KMS-11 (cell line): ENCODE measurements around the gene CCBE1.

Experiments used
- H2AFZ ChIP-seq: fragments of 200-600 bp; sonication (generic); 2 replicates; pipeline ENCODE4 v1.6.1; 2016; ENCODE audit warnings: antibody characterized with exemption, mixed run types, low read depth
- H3K27ac ChIP-seq: fragments of 200-600 bp; sonication (generic); 2 replicates; pipeline ENCODE4 v1.6.1; 2016; ENCODE audit warnings: mild to moderate bottlenecking, mixed run types
- H3K27me3 ChIP-seq: fragments of 200-600 bp; sonication (generic); 2 replicates; pipeline ENCODE4 v1.6.1; 2017; ENCODE audit warnings: mild to moderate bottlenecking, low read depth, mixed run types, moderate library complexity; ENCODE audit not compliant: insufficient read depth
- H3K36me3 ChIP-seq: fragments of 200-600 bp; sonication (generic); 2 replicates; pipeline ENCODE4 v1.6.1; 2017; ENCODE audit warnings: mild to moderate bottlenecking, mixed run types; ENCODE audit not compliant: insufficient read depth
- H3K4me1 ChIP-seq: fragments of 200-600 bp; sonication (generic); 2 replicates; pipeline ENCODE4 v1.6.1; 2016; ENCODE audit warnings: mild to moderate bottlenecking, low read depth, mixed run types; ENCODE audit not compliant: poor library complexity, severe bottlenecking
- H3K4me2 ChIP-seq: fragments of 200-600 bp; sonication (generic); 2 replicates; pipeline ENCODE4 v1.7.0; 2016; ENCODE audit warnings: mild to moderate bottlenecking, mixed run types
- H3K4me3 ChIP-seq: fragments of 200-600 bp; sonication (generic); IDR thresholded peaks from 2 replicates; pipeline ENCODE4 v1.6.1; 2017; ENCODE audit warnings: low read depth, low read length, mixed read lengths; ENCODE audit not compliant: insufficient read depth
- H3K79me2 ChIP-seq: fragments of 200-600 bp; sonication (generic); 2 replicates; pipeline ENCODE4 v1.6.1; 2016; ENCODE audit warnings: low read depth, mixed run types; ENCODE audit not compliant: insufficient read depth
- H3K9ac ChIP-seq: fragments of 200-600 bp; sonication (generic); 2 replicates; pipeline ENCODE4 v1.6.1; 2016; ENCODE audit warnings: mild to moderate bottlenecking, mixed run types
- H4K20me1 ChIP-seq: fragments of 200-600 bp; sonication (generic); 2 replicates; pipeline ENCODE4 v1.6.1; 2016; ENCODE audit warnings: mild to moderate bottlenecking, mixed run types; ENCODE audit not compliant: insufficient read depth
- TF ChIP-seq, protein P1 (sequence below): fragments of 200-600 bp; sonication (generic); conservative IDR thresholded peaks from 2 replicates; pipeline ENCODE4 v1.6.1; 2017; ENCODE audit warnings: low read depth, mild to moderate bottlenecking, antibody characterized with exemption, low read length, moderate library complexity, mixed read lengths

The CCBE1 gene

DNA sequence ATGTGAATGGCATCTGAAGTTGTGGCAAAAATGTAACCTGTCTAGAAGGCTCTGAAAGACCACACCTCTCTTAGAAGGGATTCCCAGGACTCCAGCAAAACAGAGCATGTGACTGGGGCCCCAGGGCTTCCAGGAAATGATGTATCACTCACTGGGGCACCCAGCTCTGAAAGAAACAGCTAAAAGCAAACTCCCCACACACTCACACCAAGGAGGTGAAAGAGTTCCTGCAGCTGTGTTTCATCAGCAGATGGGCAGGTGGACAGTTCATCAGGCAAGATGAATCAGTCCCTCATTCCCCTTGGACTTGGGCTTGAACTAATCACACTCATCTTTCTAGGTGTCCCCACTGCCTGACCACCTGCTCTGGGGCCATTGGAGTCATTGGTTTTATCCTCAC is 76.2 kb downstream of the CCBE1 start:
- H3K27me3 ChIP-seq: no peaks in the 10 kb centered on the region
- H3K4me3 ChIP-seq: no peak overlapping the region
- H2AFZ ChIP-seq: no peak overlapping the region
- H3K79me2 ChIP-seq: no peaks in the 10 kb centered on the region
- no peaks in the 10 kb centered on the region for H4K20me1 ChIP-seq
- no peak overlapping the region for H3K27ac ChIP-seq
- TF ChIP-seq, protein P1, sequence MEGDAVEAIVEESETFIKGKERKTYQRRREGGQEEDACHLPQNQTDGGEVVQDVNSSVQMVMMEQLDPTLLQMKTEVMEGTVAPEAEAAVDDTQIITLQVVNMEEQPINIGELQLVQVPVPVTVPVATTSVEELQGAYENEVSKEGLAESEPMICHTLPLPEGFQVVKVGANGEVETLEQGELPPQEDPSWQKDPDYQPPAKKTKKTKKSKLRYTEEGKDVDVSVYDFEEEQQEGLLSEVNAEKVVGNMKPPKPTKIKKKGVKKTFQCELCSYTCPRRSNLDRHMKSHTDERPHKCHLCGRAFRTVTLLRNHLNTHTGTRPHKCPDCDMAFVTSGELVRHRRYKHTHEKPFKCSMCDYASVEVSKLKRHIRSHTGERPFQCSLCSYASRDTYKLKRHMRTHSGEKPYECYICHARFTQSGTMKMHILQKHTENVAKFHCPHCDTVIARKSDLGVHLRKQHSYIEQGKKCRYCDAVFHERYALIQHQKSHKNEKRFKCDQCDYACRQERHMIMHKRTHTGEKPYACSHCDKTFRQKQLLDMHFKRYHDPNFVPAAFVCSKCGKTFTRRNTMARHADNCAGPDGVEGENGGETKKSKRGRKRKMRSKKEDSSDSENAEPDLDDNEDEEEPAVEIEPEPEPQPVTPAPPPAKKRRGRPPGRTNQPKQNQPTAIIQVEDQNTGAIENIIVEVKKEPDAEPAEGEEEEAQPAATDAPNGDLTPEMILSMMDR: no peak
- no peaks in the 10 kb centered on the region for H3K36me3 ChIP-seq
- no peaks in the 10 kb centered on the region for H3K4me1 ChIP-seq
- no peak overlapping the region for H3K9ac ChIP-seq
- no peak overlapping the region for H3K4me2 ChIP-seq

DNA sequence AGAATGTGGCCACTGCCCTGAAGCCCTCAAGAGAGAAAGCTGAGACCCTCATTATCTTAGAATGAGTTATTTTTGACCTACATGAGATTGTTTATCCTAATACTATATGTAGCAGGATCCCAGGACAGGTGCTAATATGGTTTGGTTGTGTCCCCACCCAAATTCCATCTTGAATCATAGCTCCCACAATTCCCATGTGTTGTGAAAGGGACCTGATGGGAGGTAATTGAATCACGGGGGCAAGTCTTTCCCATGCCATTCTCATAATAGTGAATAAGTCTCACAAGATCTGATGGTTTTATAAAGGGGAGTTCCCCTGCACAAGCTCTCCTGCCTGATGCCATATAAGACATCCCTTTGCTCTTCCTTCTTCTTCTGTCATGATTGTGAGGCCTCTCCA is 76.8 kb downstream of the CCBE1 start:
- H3K4me3 ChIP-seq: no peak overlapping the region
- no peak overlapping the region for H3K9ac ChIP-seq
- H3K4me2 ChIP-seq: no peak overlapping the region
- H3K27ac ChIP-seq: no peak overlapping the region
- no peaks in the 10 kb centered on the region for H3K79me2 ChIP-seq
- TF ChIP-seq, protein P1: no peak
- H3K4me1 ChIP-seq: no peaks in the 10 kb centered on the region
- no peak overlapping the region for H2AFZ ChIP-seq
- no peaks in the 10 kb centered on the region for H4K20me1 ChIP-seq
- H3K36me3 ChIP-seq: no peaks in the 10 kb centered on the region
- no peaks in the 10 kb centered on the region for H3K27me3 ChIP-seq

DNA sequence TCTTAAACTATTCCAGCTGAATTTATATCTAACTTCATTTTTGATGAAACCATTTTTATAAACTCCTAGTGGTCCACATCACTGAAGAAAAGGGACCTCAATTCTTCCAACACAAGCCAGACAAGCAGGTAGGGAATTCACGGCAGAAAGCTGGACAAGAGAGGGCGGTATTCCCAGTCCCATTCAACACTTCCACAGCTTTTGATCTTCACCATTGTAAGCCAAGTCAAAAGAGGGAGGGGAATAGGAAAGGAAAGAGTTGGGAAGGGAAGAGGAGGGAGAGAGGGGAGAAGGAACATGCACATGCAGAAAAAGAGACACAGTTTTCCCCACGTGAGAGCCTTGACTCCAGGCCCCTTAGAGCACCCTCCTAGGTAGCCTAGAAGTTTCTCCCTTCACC is 77.4 kb downstream of the CCBE1 start:
- H3K27me3 ChIP-seq: no peaks in the 10 kb centered on the region

DNA sequence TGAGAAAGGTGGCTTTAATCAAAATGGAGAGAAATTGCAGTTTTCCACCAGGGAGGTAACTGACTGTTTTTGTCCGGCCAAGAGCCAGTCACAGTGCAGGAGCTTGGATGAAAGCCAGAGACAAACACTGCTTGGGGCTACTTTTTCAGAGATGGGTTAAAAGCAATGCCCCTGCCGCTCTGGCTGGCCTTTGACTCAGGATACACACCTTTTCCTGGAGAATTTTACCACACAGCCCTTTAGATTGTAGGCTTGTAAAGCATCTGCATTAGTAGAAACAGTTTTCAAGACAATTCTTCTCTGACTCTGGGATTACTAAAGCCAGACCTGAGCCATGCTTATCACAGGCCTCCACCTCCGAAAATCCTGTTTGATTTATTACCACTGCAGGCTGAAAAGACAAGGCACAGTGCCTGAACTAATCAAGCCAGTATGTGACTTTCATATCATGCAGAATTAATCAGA is 79.7 kb downstream of the CCBE1 start:
- Histone ChIP-seq H3K79me2 (no peaks in the 10 kb centered on the region), H3K4me3 (no peak overlapping the region), H4K20me1 (no peaks in the 10 kb centered on the region), H3K27ac (no peak overlapping the region), H2AFZ (no peak overlapping the region), H3K27me3 (no peaks in the 10 kb centered on the region), H3K36me3 (no peaks in the 10 kb centered on the region), H3K4me1 (no peaks in the 10 kb centered on the region), H3K9ac (no peak overlapping the region), H3K4me2 (no peak overlapping the region)
- TF ChIP-seq, protein P1: no peak

More for the DNA sequence above, 77.4 kb downstream of the CCBE1 start:
- TF ChIP-seq, protein P1: no peak
- Histone ChIP-seq H2AFZ (no peak overlapping the region), H4K20me1 (no peaks in the 10 kb centered on the region), H3K79me2 (no peaks in the 10 kb centered on the region), H3K4me1 (no peaks in the 10 kb centered on the region), H3K36me3 (no peaks in the 10 kb centered on the region), H3K27ac (no peak overlapping the region), H3K4me3 (no peak overlapping the region), H3K9ac (no peak overlapping the region), H3K4me2 (no peak overlapping the region)
